DOHH2 (cell line): ENCODE measurements around the gene MTR.

Experiments used
- H3F3A ChIP-seq: fragments of 200-600 bp; sonication (generic), shearing (Covaris generic); 2 replicates; pipeline ENCODE4 v1.6.0; 2016; ENCODE audit warnings: antibody characterized with exemption, mild to moderate bottlenecking; ENCODE audit not compliant: control insufficient read depth, insufficient read depth
- H3K27ac ChIP-seq: fragments of 200-600 bp; sonication (generic); 2 replicates; pipeline ENCODE4 v1.5.1; 2014; ENCODE audit warnings: low read depth, mild to moderate bottlenecking, low read length, moderate library complexity
- H3K27me3 ChIP-seq: fragments of 200-600 bp; sonication (generic); 2 replicates; pipeline ENCODE4 v1.6.1; 2014; ENCODE audit warnings: mild to moderate bottlenecking, low read length, mixed read lengths; ENCODE audit not compliant: control insufficient read depth
- H3K36me3 ChIP-seq: fragments of 200-600 bp; sonication (generic); 2 replicates; pipeline ENCODE4 v1.6.1; 2014; ENCODE audit warnings: mild to moderate bottlenecking, low read length, moderate library complexity, mixed read lengths; ENCODE audit not compliant: control insufficient read depth
- H3K4me1 ChIP-seq: fragments of 200-600 bp; sonication (generic); 2 replicates; pipeline ENCODE4 v1.6.1; 2014; ENCODE audit warnings: mild to moderate bottlenecking, low read length, mixed read lengths; ENCODE audit not compliant: control insufficient read depth
- H3K4me2 ChIP-seq: fragments of 200-600 bp; sonication (generic); 2 replicates; pipeline ENCODE4 v1.6.0; 2014; ENCODE audit warnings: mild to moderate bottlenecking, low read length, moderate library complexity
- H3K4me3 ChIP-seq: fragments of 200-600 bp; sonication (generic); 2 replicates; pipeline ENCODE4 v1.5.1; 2014; ENCODE audit warnings: mild to moderate bottlenecking, low read length, mixed read lengths
- H3K79me2 ChIP-seq: fragments of 200-600 bp; sonication (generic); 2 replicates; pipeline ENCODE4 v1.6.1; 2014; ENCODE audit warnings: mild to moderate bottlenecking, low read length, mixed read lengths; ENCODE audit not compliant: control insufficient read depth
- H3K9me2 ChIP-seq: fragments of 200-600 bp; sonication (generic); replicated peaks from 2 replicates; pipeline ENCODE4 v1.6.1; 2014; ENCODE audit warnings: mild to moderate bottlenecking, low read length, mixed read lengths; ENCODE audit not compliant: control insufficient read depth
- H3K9me3 ChIP-seq: fragments of 200-600 bp; sonication (generic); 2 replicates; pipeline ENCODE4 v1.6.1; 2014; ENCODE audit warnings: antibody characterized with exemption, low read length, mixed read lengths; ENCODE audit not compliant: control insufficient read depth, insufficient read depth
- H4K20me1 ChIP-seq: fragments of 200-600 bp; sonication (generic); 2 replicates; pipeline ENCODE4 v1.6.0; 2014; ENCODE audit warnings: low read depth, mild to moderate bottlenecking, antibody characterized with exemption, low read length, moderate library complexity; ENCODE audit not compliant: control insufficient read depth, insufficient read depth
- CTCF ChIP-seq: fragments of 200-600 bp; sonication (generic); IDR thresholded peaks from one replicate; pipeline ENCODE4 v1.5.1; 2014; ENCODE audit warnings: antibody characterized with exemption, mild to moderate bottlenecking, low read depth, low read length; ENCODE audit not compliant: poor library complexity, severe bottlenecking
- EZH2phosphoT487 ChIP-seq: fragments of 200-600 bp; sonication (generic); IDR thresholded peaks from 2 replicates; pipeline ENCODE4 v1.6.1; 2017; ENCODE audit warnings: borderline replicate concordance, mild to moderate bottlenecking, antibody characterized with exemption, low read length, moderate library complexity, mixed read lengths

Gene MTR

GRCh38 chr1:236808005-236808404 is 12.9 kb downstream of the MTR start:
- Histone ChIP-seq H3K4me2 (no peak overlapping the region), H4K20me1 (no peaks in the 10 kb centered on the region; the same call in 1 of the 2 replicates), H3K9me3 (no peaks in the 10 kb centered on the region), H3K4me3 (no peak overlapping the region), H3K27ac (no peak overlapping the region), H3F3A (no peaks in the 10 kb centered on the region), H3K79me2 (peaks cover 33% of the 10 kb centered on the region), H3K4me1 (no peaks in the 10 kb centered on the region), H3K27me3 (no peaks in the 10 kb centered on the region), H3K9me2 (no peaks in the 10 kb centered on the region), H3K36me3 (peaks cover 94% of the 10 kb centered on the region)
- TF ChIP-seq EZH2phosphoT487: no peak
- TF ChIP-seq CTCF: no peak

- no peak overlapping the region for H3K4me3 ChIP-seq
- no peak overlapping the region for H3K4me2 ChIP-seq
- H3K4me1 ChIP-seq: no peaks in the 10 kb centered on the region
- H3K27ac ChIP-seq: no peak overlapping the region
- peaks cover 26% of the 10 kb centered on the region for H3K79me2 ChIP-seq
- TF ChIP-seq EZH2phosphoT487: no peak
- no peak for TF ChIP-seq CTCF
- H3F3A ChIP-seq: no peaks in the 10 kb centered on the region
- H4K20me1 ChIP-seq: no peaks in the 10 kb centered on the region; the same call in 1 of the 2 replicates
- H3K9me2 ChIP-seq: no peaks in the 10 kb centered on the region
- H3K36me3 ChIP-seq: peaks cover 94% of the 10 kb centered on the region
- H3K9me3 ChIP-seq: no peaks in the 10 kb centered on the region
- no peaks in the 10 kb centered on the region for H3K27me3 ChIP-seq
These were observed 13.6 kb downstream of the MTR start for GRCh38 chr1:236808564-236809130.

GRCh38 chr1:236809148-236809547 is 14.1 kb downstream of the MTR start:
- H4K20me1 ChIP-seq: no peaks in the 10 kb centered on the region; the same call in 1 of the 2 replicates
- H3K79me2 ChIP-seq: peaks cover 21% of the 10 kb centered on the region
- no peak for TF ChIP-seq CTCF
- TF ChIP-seq EZH2phosphoT487: no peak
- no peaks in the 10 kb centered on the region for H3K9me2 ChIP-seq
- H3K9me3 ChIP-seq: no peaks in the 10 kb centered on the region
- no peak overlapping the region for H3K4me2 ChIP-seq
- H3K4me3 ChIP-seq: no peak overlapping the region
- no peaks in the 10 kb centered on the region for H3F3A ChIP-seq
- H3K27ac ChIP-seq: no peak overlapping the region
- H3K27me3 ChIP-seq: no peaks in the 10 kb centered on the region
- peaks cover 94% of the 10 kb centered on the region for H3K36me3 ChIP-seq
- H3K4me1 ChIP-seq: peaks cover 2% of the 10 kb centered on the region; the same call in 1 of the 2 replicates
